ENCODE data around the gene LIMK1. TPM values are rescaled to one million over a fixed set of nuclear protein-coding genes. Genes with fewer than 3 reads are reported as not detected.

The LIMK1 gene
- total RNA-seq, 1 donor from 2014 or later: 51.0 TPM

GRCh38 chr7:74066626-74067025 lies 17.0 kb upstream of the LIMK1 start:
- H3K27ac Mint-ChIP-seq (ENCODE audit: unreplicated experiment): no peak overlapping the region
- DNase-seq (ENCODE audit: low spot score): no peak
- no peaks in the 10 kb centered on the region for H3K36me3 Mint-ChIP-seq (ENCODE audit: low read depth, unreplicated experiment)
- H3K9me3 Mint-ChIP-seq (ENCODE audit: unreplicated experiment): no peaks in the 10 kb centered on the region
- no peak for TF ChIP-seq CTCF (IDR thresholded peaks at IDR 0.05; ENCODE audit: unreplicated experiment)
- no peaks in the 10 kb centered on the region for H3K4me1 Mint-ChIP-seq (ENCODE audit: unreplicated experiment)
- no peak overlapping the region for H3K4me3 Mint-ChIP-seq (ENCODE audit: unreplicated experiment)
- H3K27me3 Mint-ChIP-seq (ENCODE audit: unreplicated experiment): peaks cover 5% of the 10 kb centered on the region

DNA sequence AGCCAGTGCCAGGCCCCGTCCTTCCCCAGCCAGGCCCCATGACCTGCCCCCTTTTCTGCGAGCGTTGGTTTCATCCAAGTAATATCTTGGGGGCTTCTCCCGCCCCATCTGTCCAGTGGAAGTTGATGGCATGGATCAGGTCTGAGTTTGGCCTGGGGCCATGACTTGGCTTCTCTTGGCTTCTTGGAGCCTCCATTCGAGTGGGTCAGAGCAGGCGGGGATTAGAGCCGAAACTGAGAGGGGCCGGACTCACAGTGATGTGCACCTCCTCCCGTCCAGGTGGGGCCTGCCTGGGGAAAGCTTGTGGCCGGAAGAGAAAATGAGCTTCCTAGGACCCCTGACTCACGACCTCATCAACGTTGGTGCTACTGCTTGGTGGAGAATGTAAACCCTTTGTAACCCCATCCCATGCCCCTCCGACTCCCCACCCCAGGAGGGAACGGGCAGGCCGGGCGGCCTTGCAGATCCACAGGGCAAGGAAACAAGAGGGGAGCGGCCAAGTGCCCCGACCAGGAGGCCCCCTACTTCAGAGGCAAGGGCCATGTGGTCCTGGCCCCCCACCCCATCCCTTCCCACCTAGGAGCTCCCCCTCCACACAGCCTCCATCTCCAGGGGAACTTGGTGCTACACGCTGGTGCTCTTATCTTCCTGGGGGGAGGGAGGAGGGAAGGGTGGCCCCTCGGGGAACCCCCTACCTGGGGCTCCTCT lies 15.1 kb upstream of the LIMK1 start:
- no peak for DNase-seq (ENCODE audit: low spot score)
- Mint-ChIP-seq H3K4me1 (ENCODE audit: unreplicated experiment) (no peaks in the 10 kb centered on the region), H3K4me3 (ENCODE audit: unreplicated experiment) (no peak overlapping the region), H3K36me3 (ENCODE audit: low read depth, unreplicated experiment) (no peaks in the 10 kb centered on the region), H3K9me3 (ENCODE audit: unreplicated experiment) (no peaks in the 10 kb centered on the region), H3K27ac (ENCODE audit: unreplicated experiment) (no peak overlapping the region), H3K27me3 (ENCODE audit: unreplicated experiment) (peaks cover 5% of the 10 kb centered on the region)
- TF ChIP-seq CTCF (IDR thresholded peaks at IDR 0.05; ENCODE audit: unreplicated experiment): no peak

- Mint-ChIP-seq H3K4me3 (ENCODE audit: unreplicated experiment) (no peak overlapping the region), H3K27ac (ENCODE audit: unreplicated experiment) (no peak overlapping the region), H3K36me3 (ENCODE audit: low read depth, unreplicated experiment) (no peaks in the 10 kb centered on the region), H3K9me3 (ENCODE audit: unreplicated experiment) (no peaks in the 10 kb centered on the region), H3K27me3 (ENCODE audit: unreplicated experiment) (peaks cover 5% of the 10 kb centered on the region), H3K4me1 (ENCODE audit: unreplicated experiment) (no peaks in the 10 kb centered on the region)
- TF ChIP-seq CTCF (IDR thresholded peaks at IDR 0.05; ENCODE audit: unreplicated experiment): no peak
- no peak for DNase-seq (ENCODE audit: low spot score)
Observed at GRCh38 chr7:74069086-74069541, 14.5 kb upstream of the LIMK1 start.

DNA sequence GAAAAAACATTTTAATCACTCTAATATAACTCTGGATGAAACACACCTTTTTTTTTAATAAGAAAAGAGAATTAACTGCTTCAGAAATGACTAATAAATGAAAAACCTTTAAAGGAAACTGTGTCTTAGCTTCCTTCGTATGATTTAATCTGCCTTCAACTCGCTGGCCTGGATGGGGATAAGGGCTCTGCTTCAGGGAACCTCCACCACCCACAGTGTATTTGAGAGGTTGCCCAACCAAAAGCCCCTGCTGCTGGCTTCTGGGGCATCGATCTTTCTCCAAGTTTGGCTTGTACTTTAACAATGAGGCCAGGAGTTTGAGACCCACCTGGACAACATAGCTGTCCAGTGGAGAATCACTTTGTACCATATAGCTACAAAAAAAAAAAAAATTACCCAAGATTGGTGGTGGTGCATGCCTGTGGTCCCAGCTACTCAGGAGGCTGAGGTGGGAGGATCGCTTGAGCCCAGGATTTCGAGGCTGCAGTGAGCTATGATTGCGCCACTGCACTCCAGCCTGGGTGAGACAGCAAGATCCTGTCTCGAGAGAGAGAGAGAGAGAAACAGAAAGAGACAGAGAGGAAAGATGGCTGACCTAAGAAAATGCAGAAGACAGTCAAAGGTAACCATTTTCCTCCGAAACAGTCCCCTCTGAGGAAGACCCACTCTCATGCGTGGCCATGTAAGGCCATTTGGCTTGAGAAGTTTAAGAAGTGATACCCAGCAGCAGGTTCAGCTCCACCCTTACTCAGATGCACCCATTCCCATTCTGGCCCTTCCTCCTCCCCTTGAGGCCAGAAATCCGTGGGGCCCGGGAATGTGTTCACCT lies 13.6 kb upstream of the LIMK1 start:
- no peak overlapping the region for H3K4me3 Mint-ChIP-seq (ENCODE audit: unreplicated experiment)
- no peak overlapping the region for H3K27ac Mint-ChIP-seq (ENCODE audit: unreplicated experiment)
- DNase-seq (ENCODE audit: low spot score): no peak
- H3K27me3 Mint-ChIP-seq (ENCODE audit: unreplicated experiment): peaks cover 3% of the 10 kb centered on the region
- H3K36me3 Mint-ChIP-seq (ENCODE audit: low read depth, unreplicated experiment): no peaks in the 10 kb centered on the region
- H3K4me1 Mint-ChIP-seq (ENCODE audit: unreplicated experiment): no peaks in the 10 kb centered on the region
- no peak for TF ChIP-seq CTCF (IDR thresholded peaks at IDR 0.05; ENCODE audit: unreplicated experiment)
- H3K9me3 Mint-ChIP-seq (ENCODE audit: unreplicated experiment): no peaks in the 10 kb centered on the region

GRCh38 chr7:74070619-74070921 lies 13.0 kb upstream of the LIMK1 start:
- Mint-ChIP-seq H3K27ac (ENCODE audit: unreplicated experiment) (no peak overlapping the region), H3K27me3 (ENCODE audit: unreplicated experiment) (peaks cover 2% of the 10 kb centered on the region), H3K4me3 (ENCODE audit: unreplicated experiment) (no peak overlapping the region), H3K9me3 (ENCODE audit: unreplicated experiment) (no peaks in the 10 kb centered on the region), H3K36me3 (ENCODE audit: low read depth, unreplicated experiment) (no peaks in the 10 kb centered on the region), H3K4me1 (ENCODE audit: unreplicated experiment) (no peaks in the 10 kb centered on the region)
- DNase-seq (ENCODE audit: low spot score): no peak
- TF ChIP-seq CTCF (IDR thresholded peaks at IDR 0.05; ENCODE audit: unreplicated experiment): no peak

Measured in endothelial cell (in vitro differentiated cells).